H1 (cell line): Measurements from ENCODE around the gene TNIK. TPM values are rescaled to one million over a fixed set of nuclear protein-coding genes. Genes with fewer than 3 reads are reported as not detected.

Experiments used
- CTCF ChIA-PET: fragments of 300-600 bp; sonication (Branson Sonifier 250); formaldehyde crosslinking; loops from one replicate; lab custom pipeline; 2021; ENCODE audit not compliant: partially characterized antibody; lab: Charles Lee
- POLR2A ChIA-PET: fragments of 300-600 bp; sonication (Branson Sonifier 250); formaldehyde crosslinking; loops from one replicate; lab custom pipeline; 2021; ENCODE audit warnings: inconsistent platforms; ENCODE audit not compliant: partially characterized antibody; lab: Charles Lee
- DNase-seq, 2 experiments: peaks; one replicate each; pipeline versions ENCODE4 v3.0.0 to v3.0.0-alpha.2; 2010 to 2022; ENCODE audit warnings: low spot score in 2 of 2, low read depth in 1 of 2, mixed read lengths in 1 of 2
- FAIRE-seq: peaks from 2 replicates; lab custom pipeline; 2011; peaks lifted over from hg19 to GRCh38; lab: Jason Lieb, UNC
- H2AFZ ChIP-seq: 2 replicates; pipeline ENCODE4 v1.8.1; 2012; ENCODE audit warnings: low read length, inconsistent platforms
- H2AK5ac ChIP-seq: 2 replicates; pipeline ENCODE4 v1.6.1; 2013; ENCODE audit warnings: low read depth, low read length
- H2BK120ac ChIP-seq: replicated peaks from 2 replicates; pipeline ENCODE3; 2013; ENCODE audit warnings: low read depth, low read length, inconsistent platforms
- H2BK12ac ChIP-seq: 2 replicates; pipeline ENCODE4 v1.6.1; 2013; ENCODE audit warnings: low read depth, low read length
- H2BK15ac ChIP-seq: 2 replicates; pipeline ENCODE4 v1.6.1; 2013; ENCODE audit warnings: low read length
- H2BK20ac ChIP-seq: 2 replicates; pipeline ENCODE4 v1.6.1; 2013; ENCODE audit warnings: low read length
- H2BK5ac ChIP-seq: 2 replicates; pipeline ENCODE4 v1.6.1; 2013; ENCODE audit warnings: low read depth, low read length
- H3K14ac ChIP-seq: 2 replicates; pipeline ENCODE4 v1.6.1; 2013; ENCODE audit warnings: inconsistent platforms; ENCODE audit not compliant: insufficient read length
- H3K18ac ChIP-seq: 2 replicates; pipeline ENCODE4 v1.6.1; 2013; ENCODE audit warnings: low read length; ENCODE audit errors: extremely low read depth
- H3K23ac ChIP-seq: 2 replicates; pipeline ENCODE4 v1.6.1; 2013; ENCODE audit warnings: inconsistent platforms; ENCODE audit not compliant: insufficient read length
- H3K23me2 ChIP-seq: 2 replicates; pipeline ENCODE4 v1.6.1; 2013; ENCODE audit warnings: low read depth, low read length
- H3K27ac ChIP-seq: 2 replicates; pipeline ENCODE4 v1.6.1; 2011; ENCODE audit warnings: low read depth, low read length, inconsistent platforms
- H3K27me3 ChIP-seq, 4 experiments: replicated peaks in 1 of 4; 1 replicate in 1 of 4; 2 replicates in 3 of 4; pipeline versions ENCODE4 v1.6.1 to v1.8.1; 2011 to 2013; ENCODE audit warnings: low read length in 3 of 4, mild to moderate bottlenecking in 3 of 4, inconsistent platforms in 2 of 4, mixed read lengths in 2 of 4, moderate library complexity in 1 of 4; ENCODE audit not compliant: control insufficient read depth in 3 of 4, insufficient read depth in 3 of 4; ENCODE audit errors: extremely low read depth in 1 of 4
- H3K36me3 ChIP-seq, 4 experiments: 2 replicates each; pipeline versions ENCODE4 v1.6.1 to v1.8.1; 2011 to 2013; ENCODE audit warnings: mild to moderate bottlenecking in 4 of 4, low read length in 3 of 4, moderate library complexity in 2 of 4, control low read depth in 1 of 4, inconsistent platforms in 1 of 4; ENCODE audit not compliant: insufficient read depth in 4 of 4, control insufficient read depth in 2 of 4
- H3K4ac ChIP-seq: replicated peaks from 2 replicates; pipeline ENCODE3; 2013; ENCODE audit warnings: low read length, low read depth, mixed read lengths, inconsistent platforms; ENCODE audit not compliant: insufficient read length
- H3K4me1 ChIP-seq, 4 experiments: replicated peaks in 1 of 4; 1 replicate in 1 of 4; 2 replicates in 3 of 4; pipeline versions ENCODE4 v1.6.1 to v1.8.1; 2011 to 2013; ENCODE audit warnings: low read length in 3 of 4, inconsistent platforms in 2 of 4, mixed read lengths in 1 of 4; ENCODE audit not compliant: insufficient read depth in 4 of 4, control insufficient read depth in 3 of 4
- H3K4me2 ChIP-seq, 2 experiments: 2 replicates each; pipeline versions ENCODE4 v1.6.1 to v1.8.1; 2011 to 2013; ENCODE audit warnings: low read depth in 2 of 2, low read length in 2 of 2, control low read depth in 1 of 2, inconsistent platforms in 1 of 2, mild to moderate bottlenecking in 1 of 2; ENCODE audit not compliant: insufficient read depth in 1 of 2
- H3K4me3 ChIP-seq, 4 experiments: fragments of 200-600, 300-600 bp in 1 of 4; sonication (generic), shearing (Covaris generic), sonication (Bioruptor Twin) in 1 of 4; 2 replicates each; pipeline versions ENCODE4 v1.5.1 to v1.8.1; 2011 to 2016; ENCODE audit warnings: low read length in 4 of 4, low read depth in 3 of 4, control low read depth in 2 of 4, inconsistent platforms in 2 of 4, mild to moderate bottlenecking in 2 of 4, mixed read lengths in 1 of 4, moderate library complexity in 1 of 4; ENCODE audit not compliant: insufficient read depth in 2 of 4; ENCODE audit errors: extremely low read depth in 1 of 4
- H3K56ac ChIP-seq: replicated peaks from 2 replicates; pipeline ENCODE3; 2013; ENCODE audit warnings: low read depth, mild to moderate bottlenecking, mixed read lengths, low read length, inconsistent platforms; ENCODE audit not compliant: insufficient read length
- H3K79me1 ChIP-seq: 2 replicates; pipeline ENCODE4 v1.6.1; 2013; ENCODE audit warnings: low read depth, low read length, control low read depth
- H3K79me2 ChIP-seq, 2 experiments: 2 replicates each; pipeline versions ENCODE4 v1.6.1 to v1.8.1; 2012 to 2013; ENCODE audit warnings: low read length in 2 of 2, mild to moderate bottlenecking in 2 of 2, inconsistent platforms in 1 of 2; ENCODE audit not compliant: insufficient read depth in 2 of 2, control insufficient read depth in 1 of 2
- H3K9ac ChIP-seq, 4 experiments: replicated peaks in 1 of 4; 1 replicate in 1 of 4; 2 replicates in 3 of 4; pipeline versions ENCODE4 v1.6.1 to v1.8.1; 2011 to 2013; ENCODE audit warnings: low read depth in 3 of 4, low read length in 3 of 4, control low read depth in 2 of 4, mild to moderate bottlenecking in 2 of 4, moderate library complexity in 2 of 4, inconsistent platforms in 1 of 4; ENCODE audit errors: extremely low read depth in 1 of 4
- H3K9me3 ChIP-seq, 2 experiments: 2 replicates each; pipeline versions ENCODE4 v1.6.1 to v1.8.1; 2012 to 2013; ENCODE audit warnings: mild to moderate bottlenecking in 2 of 2, moderate library complexity in 2 of 2, control low read depth in 1 of 2, inconsistent platforms in 1 of 2, low read depth in 1 of 2, low read length in 1 of 2, mixed read lengths in 1 of 2; ENCODE audit not compliant: insufficient read depth in 2 of 2
- H4K20me1 ChIP-seq, 2 experiments: replicated peaks in 1 of 2; 2 replicates each; pipeline versions ENCODE3 to v1.8.1; 2011 to 2013; ENCODE audit warnings: inconsistent platforms in 2 of 2, low read length in 2 of 2, mild to moderate bottlenecking in 1 of 2; ENCODE audit not compliant: insufficient read depth in 2 of 2, control insufficient read depth in 1 of 2
- H4K5ac ChIP-seq: 2 replicates; pipeline ENCODE4 v1.6.1; 2013; ENCODE audit warnings: low read length, low read depth, mixed read lengths, inconsistent platforms; ENCODE audit not compliant: insufficient read length
- H4K8ac ChIP-seq: 2 replicates; pipeline ENCODE4 v1.8.0; 2013; ENCODE audit warnings: mild to moderate bottlenecking, moderate library complexity, low read length, inconsistent platforms; ENCODE audit not compliant: insufficient read depth; ENCODE audit errors: extremely low read depth
- H4K91ac ChIP-seq: replicated peaks from 2 replicates; pipeline ENCODE3; 2013; ENCODE audit warnings: low read length, mixed read lengths, inconsistent platforms; ENCODE audit not compliant: insufficient read length
- CTCF ChIP-seq, 3 experiments: IDR thresholded peaks; 1 replicate in 2 of 3; 2 replicates in 1 of 3; pipeline versions ENCODE4 v1.5.1 to v1.6.1; 2011; ENCODE audit warnings: low read length in 3 of 3, mild to moderate bottlenecking in 3 of 3, inconsistent platforms in 2 of 3, low read depth in 1 of 3, moderate library complexity in 1 of 3; ENCODE audit not compliant: insufficient read depth in 1 of 3; ENCODE audit errors: control extremely low read depth in 1 of 3
- E2F6 ChIP-seq: IDR thresholded peaks from 2 replicates; pipeline ENCODE4 v1.6.1; 2012; ENCODE audit warnings: inconsistent platforms
- EGR1 ChIP-seq: IDR thresholded peaks from 2 replicates; pipeline ENCODE4 v1.6.1; 2011; ENCODE audit warnings: low read depth, low read length, borderline replicate concordance
- EP300 ChIP-seq, 2 experiments: IDR thresholded peaks; 1 replicate in 1 of 2; 2 replicates in 1 of 2; pipeline ENCODE4 v1.6.1; 2011 to 2012; ENCODE audit warnings: low read depth in 2 of 2, low read length in 2 of 2, mild to moderate bottlenecking in 2 of 2, borderline replicate concordance in 1 of 2, inconsistent platforms in 1 of 2, moderate library complexity in 1 of 2
- GABPA ChIP-seq: IDR thresholded peaks from 2 replicates; pipeline ENCODE4 v1.6.1; 2011; ENCODE audit warnings: mild to moderate bottlenecking, low read length, moderate library complexity, borderline replicate concordance; ENCODE audit not compliant: insufficient read depth
- MAFK ChIP-seq: IDR thresholded peaks from 2 replicates; pipeline ENCODE4 v1.6.1; 2012; ENCODE audit warnings: low read depth, mild to moderate bottlenecking, improper control_type of control experiment, low read length
- PHF8 ChIP-seq: fragments of 200-600 bp; sonication (generic); conservative IDR thresholded peaks from 2 replicates; pipeline ENCODE4 v1.7.1; 2012; ENCODE audit warnings: low read depth, mild to moderate bottlenecking, inconsistent platforms, low read length, moderate library complexity
- RXRA ChIP-seq: IDR thresholded peaks from 2 replicates; pipeline ENCODE4 v1.6.1; 2011; ENCODE audit warnings: low read depth, mild to moderate bottlenecking, low read length, moderate library complexity; ENCODE audit not compliant: insufficient read depth
- SIRT6 ChIP-seq: IDR thresholded peaks from one replicate; pipeline ENCODE4 v1.7.1; 2012; ENCODE audit warnings: low read length, inconsistent platforms
- SP2 ChIP-seq: IDR thresholded peaks from 2 replicates; pipeline ENCODE4 v1.6.1; 2012; ENCODE audit warnings: mild to moderate bottlenecking, low read length, inconsistent platforms
- WGBS, 2 experiments: shearing (Covaris generic) in 1 of 2; methylation state at CpG; one replicate each; pipeline versions ENCODE4 v1.1.6 to v1.1.7; 2013 to 2015; ENCODE audit warnings: low lambda C conversion rate in 2 of 2, mixed read lengths in 2 of 2, inconsistent platforms in 1 of 2, low coverage in 1 of 2, missing lambda C conversion rate in 1 of 2; ENCODE audit not compliant: insufficient replicate concordance in 2 of 2, insufficient coverage in 1 of 2, insufficient read length in 1 of 2; ENCODE audit errors: extremely low coverage in 1 of 2, missing lambda C conversion rate in 1 of 2; 5-methylcytosine and 5-hydroxymethylcytosine counted together
- polyA plus RNA-seq, 7 experiments: library from polyadenylated mRNA; depleted of rRNA in 3 of 7; stranded (reverse) in 5 of 7; unstranded in 2 of 7; fragments of >200 nt in 5 of 7; fragments of 200-250 nt in 2 of 7; gene quantifications; 1 replicate in 5 of 7; 2 replicates in 1 of 7; 4 replicates in 1 of 7; pipeline versions ENCODE4 v1.2.1 to v1.2.3, GENCODE V29; 2011 to 2013; ENCODE audit warnings: missing spikeins in 2 of 7, mixed read lengths in 2 of 7
- total RNA-seq: library from RNA; stranded (reverse); fragmentation: NEBNext Ultra II Directional; extraction: Animal tissue kit (Norgen Biotek cat#: 25700); gene quantifications from 2 replicates; pipeline ENCODE4 v1.2.1, GENCODE V29; 2021

Gene TNIK
- total and polyA plus RNA-seq, 2 of the 8 experiments (the other 6 are each of a cell fraction or from before 2014, with no cell fraction given), result 7.4 to 42.0 TPM

- Histone ChIP-seq H4K20me1 (no peaks in the 10 kb centered on the region), H3K14ac (no peak overlapping the region), H2AFZ (no peak overlapping the region), H3K4ac (no peak overlapping the region), H3K56ac (no peak overlapping the region), H4K8ac (no peak overlapping the region), H4K5ac (no peak overlapping the region), H3K23ac (no peak overlapping the region), H4K91ac (no peak overlapping the region), H2BK12ac (no peak overlapping the region), H2AK5ac (no peak overlapping the region), H2BK15ac (no peak overlapping the region), H3K4me1 (no peaks in the 10 kb centered on the region), H3K9ac (no peak overlapping the region), H3K18ac (no peak overlapping the region), H3K79me2 (no peaks in the 10 kb centered on the region), H3K27ac (no peak overlapping the region)
- ChIA-PET POLR2A (no interaction called here), CTCF (no interaction called here)
- WGBS, 2 experiments, result 83% methylated on average over 2 of the region's 2 CpGs; no CpG with 5 or more reads in 1 of the 2 experiments
- DNase-seq, result no peak
- TF ChIP-seq RXRA (no peak), E2F6 (no peak), GABPA (no peak), SIRT6 (no peak), CTCF (IDR thresholded peaks at IDR 0.05; ENCODE audit: control extremely low read depth in 1 of 3, insufficient read depth in 1 of 3, low read depth in 1 of 3, low read length in 3 of 3) (no peak), EP300 (IDR thresholded peaks at IDR 0.05; ENCODE audit: borderline replicate concordance in 1 of 2, low read depth in 2 of 2, low read length in 2 of 2) (no peak), MAFK (no peak), SP2 (no peak), PHF8 (no peak), EGR1 (no peak)
- TF ChIP-seq, all 59 proteins: peak for 0
- Histone ChIP-seq H3K23me2 (no peaks in the 10 kb centered on the region), H3K79me1 (no peaks in the 10 kb centered on the region), H3K9me3 (no peaks in the 10 kb centered on the region), H3K4me2 (no peak overlapping the region), H3K27me3 (no peaks in the 10 kb centered on the region), H3K4me3 (no peak overlapping the region), H2BK20ac (no peak overlapping the region), H3K36me3 (no peaks in the 10 kb centered on the region), H2BK5ac (no peak overlapping the region), H2BK120ac (no peak overlapping the region)
- no peak for FAIRE-seq
These were observed 282.7 kb downstream of the TNIK start for GRCh38 chr3:171177553-171177952.
